ENCODE results near the gene TERB1. TPM values are rescaled to one million over a fixed set of nuclear protein-coding genes. Genes with fewer than 3 reads are reported as not detected.

Gene TERB1
- polyA plus RNA-seq, 1 donor from 2014 or later: 0.38 TPM

GRCh38 chr16:66842765-66843164 lies 41.4 kb upstream of the TERB1 start:
- Histone ChIP-seq H2AFZ (ENCODE audit: low read depth, low read length) (no peak overlapping the region), H3K4me3 (ENCODE audit: low read length) (no peak overlapping the region), H3K27me3 (ENCODE audit: insufficient read depth, low read depth, low read length) (peaks cover 47% of the 10 kb centered on the region), H3K9me2 (ENCODE audit: insufficient read depth, low read length) (no peaks in the 10 kb centered on the region), H3K79me2 (replicated peaks; ENCODE audit: insufficient read depth, low read length) (no peaks in the 10 kb centered on the region), H3K36me3 (ENCODE audit: insufficient read depth, low read length) (no peaks in the 10 kb centered on the region), H3K9ac (ENCODE audit: low read length) (no peak overlapping the region), H3F3A (ENCODE audit: insufficient read depth, low read length, poor library complexity, severe bottlenecking) (no peaks in the 10 kb centered on the region), H3K27ac (ENCODE audit: low read length) (no peak overlapping the region), H3K9me3 (ENCODE audit: low read length) (no peaks in the 10 kb centered on the region), H3K4me2 (ENCODE audit: low read length) (no peak overlapping the region), H4K20me1 (ENCODE audit: insufficient read depth) (no peaks in the 10 kb centered on the region)
- no peak for TF ChIP-seq SMC3 (conservative IDR thresholded peaks at IDR 0.05; ENCODE audit: poor library complexity)
- no peak for TF ChIP-seq REST (IDR thresholded peaks at IDR 0.05; ENCODE audit: borderline replicate concordance)
- no peak for TF ChIP-seq TAF1 (IDR thresholded peaks at IDR 0.05; ENCODE audit: low read depth)
- TF ChIP-seq RAD21 (conservative IDR thresholded peaks at IDR 0.05): no peak
- no peak for TF ChIP-seq POLR2AphosphoS5 (IDR thresholded peaks at IDR 0.05)
- no peak for TF ChIP-seq EZH2 (IDR thresholded peaks at IDR 0.05; ENCODE audit: borderline replicate concordance, insufficient read depth, low read length, poor library complexity, severe bottlenecking)
- no peak for TF ChIP-seq MXI1 (conservative IDR thresholded peaks at IDR 0.05; ENCODE audit: poor library complexity, severe bottlenecking)
- TF ChIP-seq EP300 (conservative IDR thresholded peaks at IDR 0.05; ENCODE audit: poor library complexity, severe bottlenecking): no peak
- TF ChIP-seq CTCF (IDR thresholded peaks at IDR 0.05; ENCODE audit: poor library complexity, severe bottlenecking): no peak

- no peaks in the 10 kb centered on the region for H3K9me2 ChIP-seq (ENCODE audit: insufficient read depth, low read length)
- no peaks in the 10 kb centered on the region for H4K20me1 ChIP-seq (ENCODE audit: insufficient read depth)
- H3K27me3 ChIP-seq (ENCODE audit: insufficient read depth, low read depth, low read length): peaks cover 36% of the 10 kb centered on the region
- H3K9me3 ChIP-seq (ENCODE audit: low read length): no peaks in the 10 kb centered on the region
- no peaks in the 10 kb centered on the region for H3K79me2 ChIP-seq (replicated peaks; ENCODE audit: insufficient read depth, low read length)
- no peaks in the 10 kb centered on the region for H3F3A ChIP-seq (ENCODE audit: insufficient read depth, low read length, poor library complexity, severe bottlenecking)
- no peak overlapping the region for H3K27ac ChIP-seq (ENCODE audit: low read length)
- H2AFZ ChIP-seq (ENCODE audit: low read depth, low read length): no peak overlapping the region
- H3K36me3 ChIP-seq (ENCODE audit: insufficient read depth, low read length): no peaks in the 10 kb centered on the region
- no peak overlapping the region for H3K9ac ChIP-seq (ENCODE audit: low read length)
- H3K4me3 ChIP-seq (ENCODE audit: low read length): no peak overlapping the region
- no peak overlapping the region for H3K4me2 ChIP-seq (ENCODE audit: low read length)
- TF ChIP-seq POLR2AphosphoS5 (IDR thresholded peaks at IDR 0.05): no peak
- TF ChIP-seq REST (IDR thresholded peaks at IDR 0.05; ENCODE audit: borderline replicate concordance): no peak
- no peak for TF ChIP-seq EZH2 (IDR thresholded peaks at IDR 0.05; ENCODE audit: borderline replicate concordance, insufficient read depth, low read length, poor library complexity, severe bottlenecking)
Measured at GRCh38 chr16:66841366-66841765, 40.0 kb upstream of the TERB1 start.
